ENCODE measurements around the gene PTCRA.
"Not testable (repeated sequence)": the region's sequence is repeated elsewhere in the genome, so short reads cannot be mapped to it uniquely, and the experiment has no call there.

Gene PTCRA, protein sequence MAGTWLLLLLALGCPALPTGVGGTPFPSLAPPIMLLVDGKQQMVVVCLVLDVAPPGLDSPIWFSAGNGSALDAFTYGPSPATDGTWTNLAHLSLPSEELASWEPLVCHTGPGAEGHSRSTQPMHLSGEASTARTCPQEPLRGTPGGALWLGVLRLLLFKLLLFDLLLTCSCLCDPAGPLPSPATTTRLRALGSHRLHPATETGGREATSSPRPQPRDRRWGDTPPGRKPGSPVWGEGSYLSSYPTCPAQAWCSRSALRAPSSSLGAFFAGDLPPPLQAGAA

DNA sequence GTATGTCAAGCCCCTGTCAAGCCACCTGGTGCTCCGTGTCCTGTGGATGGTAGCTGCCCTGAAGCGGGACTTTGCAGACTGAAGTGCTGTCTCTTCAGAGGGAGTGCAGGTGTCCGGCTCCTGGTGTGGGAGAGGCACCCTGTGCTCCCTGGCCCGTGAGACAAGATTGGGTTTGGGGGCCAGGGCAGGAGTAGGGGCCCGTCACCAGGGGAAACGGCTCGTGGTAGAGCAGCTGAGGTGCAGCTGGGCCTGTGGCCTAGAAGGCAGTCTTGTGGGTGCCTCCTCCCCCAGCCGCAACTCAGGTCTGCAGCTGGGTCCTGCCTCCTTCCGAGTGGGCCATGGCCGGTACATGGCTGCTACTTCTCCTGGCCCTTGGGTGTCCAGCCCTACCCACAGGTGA lies at the start of gene PTCRA:
Gene PTCRA, plus strand, starts transcription at position 322 of the 400 bp plus-strand sequence. Its CDS starts 17 bp downstream, at position 339.
- no peak for DNase-seq (ENCODE audit: low read depth)

DNA sequence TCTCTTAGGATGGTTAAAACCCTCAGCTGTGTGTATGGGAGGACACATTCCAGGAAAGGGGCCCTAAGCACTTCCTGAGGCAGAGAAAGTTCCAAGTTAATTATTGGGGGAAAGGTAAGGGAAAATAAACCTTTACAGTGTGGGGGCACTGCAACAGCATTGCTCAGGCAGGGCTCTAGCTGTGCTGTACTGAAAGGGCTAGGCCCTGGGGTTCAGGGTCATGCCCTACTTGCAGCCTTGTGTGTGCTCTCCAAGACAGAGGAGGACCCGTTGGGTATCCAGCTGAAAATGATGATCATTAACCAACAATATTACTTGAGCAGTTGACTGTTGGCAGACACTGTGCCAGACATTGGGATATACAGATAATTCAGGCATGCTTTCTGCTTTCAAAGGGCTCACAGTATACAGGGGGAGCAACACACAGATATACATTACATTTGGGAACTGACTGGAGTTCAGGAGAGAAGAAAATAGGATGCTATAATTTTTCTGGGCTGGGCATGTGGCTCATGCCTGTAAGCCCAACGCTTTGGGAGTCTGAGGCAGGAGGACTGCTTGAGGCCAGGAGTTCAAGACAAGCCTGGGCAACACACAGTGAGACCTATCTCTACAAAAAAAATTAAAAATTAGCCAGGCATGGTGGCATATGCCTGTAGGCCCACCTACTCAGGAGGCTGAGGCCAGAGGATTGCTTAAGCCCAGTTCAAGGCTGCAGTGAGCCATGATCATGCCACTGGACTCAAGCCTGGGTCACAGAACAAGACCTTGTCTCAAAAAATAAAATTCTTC lies 45.5 kb upstream of the PTCRA start:
- DNase-seq (ENCODE audit: low read depth): no peak

DNA sequence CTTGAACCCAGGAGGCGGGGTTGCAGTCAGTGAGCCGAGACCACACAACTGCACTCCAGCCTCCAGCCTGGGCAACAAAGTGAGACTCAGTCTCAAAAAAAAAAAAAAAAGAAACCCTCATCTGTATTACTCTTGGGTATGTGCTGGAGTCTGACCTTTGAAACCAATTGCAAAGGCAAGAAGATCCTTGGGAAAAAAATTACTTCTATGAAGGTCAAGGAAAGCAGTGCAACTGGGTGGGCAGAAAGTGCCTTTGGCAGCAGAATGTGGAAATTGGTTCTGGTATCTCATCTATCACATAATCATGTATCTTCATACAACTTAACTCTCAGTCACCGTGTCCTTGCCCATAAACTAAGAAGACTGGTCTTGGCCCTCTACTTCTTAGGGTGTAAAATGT lies 44.1 kb upstream of the PTCRA start:
- no peak for DNase-seq (ENCODE audit: low read depth)

DNA sequence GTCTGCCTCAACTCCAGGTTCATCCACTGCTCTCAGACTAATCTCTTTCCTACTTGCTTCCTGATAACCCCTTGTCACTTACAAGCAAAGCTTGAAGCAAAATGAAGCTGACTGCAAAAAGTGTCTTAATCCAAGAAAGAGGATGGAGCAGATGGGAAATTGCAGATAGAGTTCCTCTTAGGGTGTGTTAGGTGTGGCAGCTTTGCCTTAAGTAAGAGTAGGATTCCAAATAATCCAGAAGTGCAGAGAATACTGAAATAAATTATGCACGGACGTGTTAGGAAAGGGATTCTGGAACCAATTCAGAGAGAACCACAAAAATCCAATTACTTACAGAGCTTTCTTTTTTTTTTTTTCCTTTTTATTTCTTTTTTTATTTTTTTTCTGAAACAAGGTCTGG lies 42.5 kb upstream of the PTCRA start:
- no peak for DNase-seq (ENCODE audit: low read depth)

DNA sequence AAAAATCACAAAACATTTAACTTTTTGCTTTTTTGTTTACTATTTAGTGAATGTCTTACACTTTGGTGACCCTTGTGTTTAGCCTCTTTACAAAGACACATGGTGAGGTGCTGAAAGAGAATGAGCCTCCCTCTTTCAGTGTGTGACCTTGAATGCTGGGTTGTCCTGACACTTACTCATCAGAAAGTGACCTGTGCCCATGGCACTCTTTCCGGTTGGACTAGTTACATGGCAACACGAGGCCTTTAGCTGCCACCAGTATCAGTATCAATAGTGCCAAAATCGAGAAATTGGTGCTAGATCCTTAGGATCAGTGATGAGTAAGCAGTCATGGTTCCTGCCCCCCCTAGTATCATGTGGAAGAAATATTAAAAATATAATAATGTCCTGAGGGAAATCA lies 38.2 kb upstream of the PTCRA start:
- DNase-seq (ENCODE audit: low read depth): no peak

DNA sequence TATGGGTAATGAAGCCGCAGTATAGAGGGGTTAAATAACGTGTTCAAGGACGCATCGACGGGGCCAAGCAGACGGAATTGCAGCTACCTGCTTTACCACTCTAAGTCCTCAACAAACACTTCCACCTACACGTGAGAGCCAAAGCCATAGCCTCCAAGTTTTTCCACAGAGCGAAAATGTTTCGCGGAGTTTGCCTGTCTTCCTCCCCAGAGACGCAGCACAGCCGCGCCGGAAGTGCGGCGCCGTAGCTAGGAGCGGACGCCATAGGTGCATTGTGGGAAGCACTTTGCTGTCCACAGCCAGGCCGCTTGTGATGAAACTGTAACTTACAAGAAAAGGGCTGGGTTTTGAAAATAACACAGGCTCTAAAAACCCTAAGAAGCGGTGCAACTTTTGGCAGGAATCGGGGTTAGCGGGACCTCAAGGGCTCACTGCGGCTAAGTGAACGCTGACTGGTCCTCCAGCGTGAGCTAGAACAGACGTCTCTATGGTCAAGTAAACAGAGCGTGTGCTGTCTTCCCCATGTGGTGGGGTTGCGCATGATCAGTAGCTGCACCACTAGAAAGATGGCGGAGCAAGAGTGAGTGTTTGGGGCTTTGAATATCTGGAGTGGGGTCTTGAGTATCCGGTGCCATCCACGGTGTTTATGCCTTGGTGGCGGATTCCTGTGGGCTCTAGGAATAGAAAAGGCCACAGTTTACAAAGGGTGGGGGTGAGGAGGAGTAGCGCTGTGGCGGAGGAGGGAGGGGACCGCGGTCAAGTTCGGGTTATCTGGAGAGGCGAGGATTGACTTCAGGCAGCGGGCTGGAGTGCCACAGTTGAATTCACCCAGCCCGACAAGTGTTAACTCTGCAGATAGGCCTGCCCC lies 36.2 kb upstream of the PTCRA start, which contains the start of gene RPL7L1:
Gene RPL7L1, plus strand, starts transcription at position 245 of the 868 bp plus-strand sequence. Its CDS starts 295 bp downstream, at position 540.
- DNase-seq (ENCODE audit: low read depth): peak; percentile 86

DNA sequence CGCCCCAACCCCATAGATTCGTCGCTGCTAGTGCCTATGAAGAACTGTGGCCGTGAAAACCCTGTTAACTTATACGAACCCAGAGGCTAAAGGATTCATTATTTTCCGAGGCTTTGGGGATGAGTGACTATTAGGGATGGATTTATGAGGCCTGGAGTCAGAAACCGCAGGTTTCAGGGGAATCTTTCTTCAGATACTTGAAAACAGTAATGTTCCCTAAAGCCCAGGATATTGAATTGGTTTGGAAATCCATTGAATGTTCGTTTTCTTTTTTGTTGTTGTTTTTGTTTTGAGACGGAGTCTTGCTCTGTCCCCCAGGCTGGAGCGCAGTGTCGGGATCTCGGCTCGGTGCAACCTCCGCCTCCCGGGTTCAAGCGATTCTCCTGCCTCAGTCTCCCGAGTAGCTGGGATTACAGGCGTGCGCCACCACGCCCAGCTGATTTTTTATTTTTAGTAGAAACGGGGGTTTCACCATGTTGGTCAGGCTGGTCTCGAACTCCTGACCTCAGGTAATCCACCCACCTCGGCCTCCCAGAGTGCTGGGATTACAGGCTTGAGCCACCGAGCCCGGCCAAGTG lies 35.5 kb upstream of the PTCRA start:
- DNase-seq (ENCODE audit: low read depth): not testable (repeated sequence)

DNA sequence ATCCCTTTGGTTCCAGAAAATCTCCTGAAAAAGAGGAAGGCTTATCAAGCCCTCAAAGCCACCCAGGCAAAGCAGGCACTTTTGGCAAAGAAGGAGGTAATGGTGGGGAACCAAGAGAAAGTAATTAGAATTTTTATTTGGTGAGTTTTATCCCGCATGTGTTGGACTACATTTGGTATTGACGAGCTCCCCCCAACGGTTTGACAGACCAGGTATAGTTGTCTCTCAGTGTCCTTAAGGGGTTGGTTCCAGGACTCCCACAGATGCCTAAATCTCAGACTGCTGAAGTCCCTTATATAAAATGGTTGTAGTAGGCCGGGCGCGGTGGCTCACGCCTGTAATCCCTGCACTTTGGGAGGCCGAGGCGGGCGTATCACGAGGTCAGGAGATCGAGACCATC lies 35.0 kb upstream of the PTCRA start:
- not testable (repeated sequence) for DNase-seq (ENCODE audit: low read depth)

DNA sequence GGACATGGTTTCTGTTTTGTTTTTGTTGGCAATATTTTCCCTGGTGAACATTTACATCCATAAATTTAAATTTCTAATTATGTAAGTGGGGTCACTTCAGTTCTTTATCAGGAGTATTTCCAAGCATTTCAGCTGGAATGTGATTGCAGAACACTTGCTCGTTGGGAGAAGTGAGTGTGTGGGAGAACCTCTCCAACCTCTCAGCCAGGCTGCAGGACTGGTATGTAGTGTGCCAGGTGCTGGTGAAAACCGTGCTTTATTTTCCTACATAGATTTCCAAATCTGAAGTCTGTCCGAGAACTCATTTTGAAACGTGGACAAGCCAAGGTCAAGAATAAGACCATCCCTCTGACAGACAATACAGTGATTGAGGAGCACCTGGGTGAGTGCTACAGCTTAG lies 30.2 kb upstream of the PTCRA start:
- DNase-seq (ENCODE audit: low read depth): no peak

DNA sequence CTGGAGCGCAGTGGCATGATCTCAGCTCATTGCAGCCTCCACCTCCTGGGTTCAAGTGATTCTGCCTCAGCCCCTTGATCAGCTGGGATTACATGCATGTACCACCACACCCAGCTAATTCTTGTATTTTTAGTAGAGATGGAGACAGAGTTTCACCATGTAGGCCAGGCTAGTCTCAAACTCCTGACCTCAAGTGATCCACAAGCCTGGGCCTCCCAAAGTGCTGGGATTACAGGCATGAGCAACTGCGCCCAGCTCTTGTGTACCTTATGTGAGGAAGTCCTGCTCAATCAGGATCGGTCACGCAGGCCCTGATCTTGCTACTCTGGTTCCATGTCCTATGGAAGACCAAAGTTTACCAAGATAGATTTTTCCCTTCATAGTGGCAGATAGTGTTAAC lies 27.7 kb upstream of the PTCRA start:
- DNase-seq (ENCODE audit: low read depth): not testable (repeated sequence)

DNA sequence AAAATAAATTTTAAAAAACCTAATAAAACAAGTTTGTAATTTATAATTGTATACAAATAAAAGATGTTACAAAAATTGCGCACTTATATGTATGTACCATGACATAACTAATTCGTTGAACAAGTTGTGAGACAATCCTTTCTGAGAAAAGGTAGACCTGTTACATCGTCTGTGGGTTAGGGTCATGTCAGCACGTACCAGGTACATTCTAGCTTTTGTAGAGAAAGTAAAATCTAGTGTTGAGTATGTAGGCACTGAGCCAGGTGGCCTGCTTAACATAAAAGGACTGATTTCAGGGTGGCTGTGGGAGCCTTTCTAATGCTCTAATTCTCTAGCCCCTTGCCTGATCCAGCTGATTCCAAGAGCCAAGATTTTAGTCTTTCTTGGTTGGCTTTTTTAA lies 26.0 kb upstream of the PTCRA start:
- DNase-seq (ENCODE audit: low read depth): no peak

DNA sequence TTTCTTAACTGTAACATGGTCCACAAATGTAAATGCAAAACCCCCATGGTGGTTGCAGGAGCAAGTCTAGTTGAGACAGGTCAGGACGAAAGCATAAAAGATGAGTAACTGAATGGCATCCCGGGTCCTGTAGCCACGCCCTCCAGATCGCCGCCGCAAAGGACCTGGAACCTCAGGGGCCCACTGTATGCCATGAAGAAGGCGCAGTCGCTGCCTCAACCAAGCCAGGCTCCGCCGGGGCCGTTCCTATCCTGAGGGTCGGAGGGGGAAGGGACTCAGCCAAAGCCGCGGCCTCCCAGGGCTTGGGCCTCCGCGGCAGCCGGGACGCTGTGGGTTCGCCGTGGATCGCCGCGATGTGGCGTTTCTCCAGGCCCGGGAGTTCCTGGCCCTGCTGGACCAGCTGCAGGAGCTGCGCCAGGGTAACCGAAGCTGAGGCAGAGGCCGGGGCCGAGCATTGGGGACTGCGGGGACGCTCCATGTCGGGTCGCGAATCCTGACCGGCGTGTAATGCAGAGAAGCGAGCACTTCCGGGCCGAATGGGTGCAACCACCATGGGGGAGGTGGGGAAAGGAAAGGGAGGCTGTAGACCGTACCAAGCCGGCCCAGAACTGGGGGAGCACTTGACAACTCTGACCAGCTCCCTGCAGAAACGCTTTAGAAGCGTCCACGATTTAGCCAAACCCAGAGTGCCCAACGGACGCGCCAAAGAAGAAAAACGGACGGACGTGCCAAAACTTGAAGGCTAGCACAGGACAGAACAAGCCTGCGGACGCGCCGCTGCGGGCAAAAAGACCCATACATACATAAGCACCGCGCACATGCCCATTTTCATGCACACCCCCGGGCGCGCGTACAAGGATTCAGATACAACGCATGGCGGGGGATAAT lies 25.3 kb upstream of the PTCRA start:
- peak; percentile 99 for DNase-seq (ENCODE audit: low read depth)

DNA sequence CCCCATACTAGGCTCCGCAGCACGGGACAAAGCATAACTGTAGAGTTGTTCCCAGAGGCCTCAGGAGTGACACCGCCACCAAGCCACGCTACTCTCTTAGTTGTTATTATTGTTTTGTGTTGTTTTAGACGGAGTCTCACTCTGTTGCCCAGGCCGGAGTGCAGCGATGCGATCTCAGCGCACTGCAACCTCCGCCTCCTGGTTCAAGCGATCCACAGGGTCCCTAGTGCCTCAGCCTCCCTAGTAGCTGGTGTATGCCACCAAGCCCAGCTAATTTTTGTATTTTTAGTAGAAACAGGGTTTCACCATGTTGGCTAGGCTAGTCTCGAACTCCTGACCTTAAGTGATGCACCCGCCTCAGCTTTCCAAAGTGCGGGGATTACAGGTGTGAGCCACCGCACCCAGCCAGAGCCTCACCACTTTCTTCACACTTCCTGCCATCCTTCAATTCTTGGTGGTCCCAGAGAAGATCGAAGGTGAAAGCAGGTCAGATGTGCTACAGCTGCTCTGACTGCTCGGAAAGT lies 24.6 kb upstream of the PTCRA start:
- no peak for DNase-seq (ENCODE audit: low read depth)

DNA sequence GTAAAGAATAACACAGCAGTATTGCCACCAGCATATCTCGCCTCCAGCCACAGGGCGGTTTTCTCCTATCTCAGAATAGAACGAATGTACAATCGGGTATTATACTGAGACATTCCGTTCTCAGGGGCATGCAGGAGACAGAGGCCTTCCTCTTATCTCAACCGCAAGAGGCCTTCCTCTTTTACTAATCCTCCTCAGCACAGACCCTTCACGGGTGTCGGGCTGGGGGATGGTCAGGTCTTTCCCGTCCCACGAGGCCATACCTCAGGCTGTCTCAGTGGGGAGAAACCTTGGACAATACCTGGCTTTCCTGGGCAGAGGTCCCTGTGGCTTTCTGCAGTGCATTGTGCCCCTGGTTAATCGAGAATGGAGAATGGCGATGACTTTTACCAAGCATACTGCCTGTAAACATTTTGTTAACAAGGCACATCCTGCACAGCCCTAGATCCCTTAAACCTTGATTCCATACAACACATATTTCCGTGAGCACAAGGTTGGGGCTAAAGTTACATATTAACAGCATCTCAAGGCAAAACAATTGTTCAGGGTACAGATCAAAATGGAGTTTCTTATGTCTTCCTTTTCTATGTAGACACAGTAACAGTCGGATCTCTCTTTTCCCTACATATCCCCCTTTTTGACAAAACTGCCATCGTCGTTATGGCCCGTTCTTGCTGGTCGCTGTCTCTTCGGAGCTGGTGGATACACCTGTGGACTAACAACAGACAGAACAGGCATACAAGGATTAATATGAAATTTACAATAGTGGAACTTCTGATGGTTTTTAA lies 21.6 kb upstream of the PTCRA start:
- DNase-seq (ENCODE audit: low read depth): not testable (repeated sequence)

DNA sequence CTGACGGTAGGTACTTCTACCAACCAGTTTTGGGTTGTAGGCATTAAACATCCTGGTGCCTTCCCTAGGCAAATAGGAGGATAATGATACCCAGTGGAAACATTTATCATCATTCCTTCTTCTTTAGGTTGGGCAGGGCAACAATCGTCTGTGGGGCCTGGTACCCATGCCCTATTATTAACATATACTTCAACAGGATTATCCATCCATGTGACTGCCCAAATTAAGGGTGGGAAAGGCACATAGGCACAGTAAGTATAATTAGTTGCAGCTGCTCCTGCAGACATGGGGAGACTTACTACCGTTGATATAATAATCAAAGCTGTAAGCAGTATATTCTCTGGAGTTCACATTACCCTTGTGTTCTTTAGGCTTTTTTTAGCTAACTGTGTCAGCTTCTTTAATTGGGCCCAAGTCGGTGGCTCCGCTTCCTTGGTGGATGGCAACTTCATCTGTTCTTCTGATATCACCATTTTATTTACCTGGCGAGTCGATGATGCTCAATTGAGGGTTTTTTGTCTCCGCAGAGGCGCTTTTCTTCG lies 19.6 kb upstream of the PTCRA start:
- no peak for DNase-seq (ENCODE audit: low read depth)

DNA sequence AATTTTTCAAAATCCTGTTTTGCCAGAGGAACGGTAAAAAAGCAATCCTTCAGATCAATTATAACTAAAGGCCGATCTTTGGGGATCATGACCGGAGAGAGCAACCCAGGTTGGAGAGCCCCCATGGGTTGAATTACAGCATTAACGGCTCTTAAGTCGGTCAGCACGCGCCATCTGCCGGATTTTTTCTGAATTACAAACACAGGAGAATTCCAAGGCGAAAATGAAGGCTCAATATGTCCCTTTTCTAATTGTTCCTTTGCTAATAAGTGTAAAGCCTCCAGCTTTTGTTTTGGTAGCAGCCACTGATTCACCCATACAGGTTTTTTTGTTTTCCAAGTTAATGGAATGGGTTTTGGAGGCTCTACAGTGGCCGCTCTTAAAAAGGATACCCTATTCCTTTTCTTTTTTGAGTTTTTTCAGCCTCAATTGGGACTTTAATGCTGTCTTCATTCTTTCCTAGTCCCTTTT lies 16.9 kb upstream of the PTCRA start:
- peak; percentile 56 for DNase-seq (ENCODE audit: low read depth)

DNA sequence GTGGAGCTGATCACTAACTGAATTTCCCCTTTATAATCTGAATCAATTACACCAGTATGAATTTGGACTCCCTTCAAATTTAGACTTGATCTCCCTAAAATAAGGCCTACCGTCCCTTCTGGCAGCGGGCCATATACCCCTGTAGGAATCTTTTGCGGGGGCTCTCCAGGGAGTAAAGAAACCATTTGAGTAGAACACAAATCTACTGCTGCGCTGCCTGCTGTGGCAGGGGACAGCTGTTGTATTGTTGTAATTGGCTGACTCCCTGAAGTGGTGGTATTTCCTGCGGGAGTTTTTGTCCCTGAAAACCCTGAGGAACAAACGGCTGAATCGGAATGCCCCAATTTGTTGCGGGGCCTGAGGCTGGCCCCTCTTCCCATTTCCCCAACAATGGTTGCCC lies 16.0 kb upstream of the PTCRA start:
- DNase-seq (ENCODE audit: low read depth): no peak

DNA sequence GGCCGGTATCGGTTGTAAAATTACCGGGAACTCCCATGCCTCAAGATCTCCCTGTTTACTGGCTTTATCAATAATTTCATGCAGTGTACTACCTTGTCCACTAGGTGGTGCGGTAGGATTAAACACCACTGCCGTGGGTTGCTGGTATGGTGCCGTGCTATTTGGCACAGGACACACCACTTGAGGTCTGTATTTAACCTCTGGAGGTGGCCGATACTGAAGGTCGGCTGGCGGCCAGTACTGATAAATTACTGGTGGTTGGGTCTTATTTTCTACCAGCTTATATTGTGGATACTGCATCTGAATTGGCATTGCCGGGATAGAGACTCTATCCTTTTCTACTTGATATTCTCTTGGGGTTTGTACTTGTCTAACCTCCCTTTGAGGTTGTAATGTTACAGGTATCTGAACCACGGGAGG lies 14.3 kb upstream of the PTCRA start:
- DNase-seq (ENCODE audit: low read depth): peak; percentile 73

Measured in fibroblast of gingiva (primary cell).